B cell (primary cell): ENCODE data around the gene ADAM30. TPM values are rescaled to one million over a fixed set of nuclear protein-coding genes. Genes with fewer than 3 reads are reported as not detected.

Source experiments
- ATAC-seq: fragments of 200-7000 bp; cut with Tn5 transposase; one replicate; pipeline ENCODE4 v1.10.0; 2021; ENCODE audit warnings: low read depth, mild to moderate bottlenecking, moderate number of reproducible peaks, moderate library complexity
- CTCF ChIA-PET: fragments of 350-600 bp; sonication (Branson Sonifier 250); formaldehyde crosslinking; loops from one replicate; lab custom pipeline; 2021; ENCODE audit warnings: antibody characterized with exemption, inconsistent platforms; lab: Charles Lee
- POLR2A ChIA-PET: fragments of 350-600 bp; sonication (Branson Sonifier 250); formaldehyde crosslinking; loops from one replicate; lab custom pipeline; 2021; ENCODE audit warnings: antibody characterized with exemption; lab: Charles Lee
- DNase-seq: peaks from one replicate; pipeline ENCODE4 v3.0.0; 2013
- H2AFZ ChIP-seq: 2 replicates; pipeline ENCODE4 v1.6.1; 2012; ENCODE audit warnings: mild to moderate bottlenecking, low read depth, low read length; ENCODE audit not compliant: insufficient read depth, poor library complexity, severe bottlenecking
- H3K27ac ChIP-seq, 2 donors: 1 replicate in 1 of 2; 2 replicates in 1 of 2; pipeline ENCODE4 v1.5.1; 2012 to 2013; ENCODE audit warnings: low read length in 2 of 2, mild to moderate bottlenecking in 2 of 2, moderate library complexity in 1 of 2
- H3K27me3 ChIP-seq, 4 experiments: fragments of 200-600 bp in 1 of 4; sonication (generic) in 1 of 4; replicated peaks in 1 of 4; 1 replicate in 2 of 4; 2 replicates in 2 of 4; pipeline versions ENCODE4 v1.6.1 to v1.7.0; 2013 to 2016; ENCODE audit warnings: low read length in 3 of 4, mild to moderate bottlenecking in 2 of 4, mixed read lengths in 1 of 4, moderate library complexity in 1 of 4; ENCODE audit not compliant: insufficient read depth in 4 of 4, control insufficient read depth in 3 of 4; ENCODE audit errors: control extremely low read depth in 1 of 4
- H3K36me3 ChIP-seq, 2 experiments: replicated peaks in 1 of 2; 1 replicate in 1 of 2; 2 replicates in 1 of 2; pipeline versions ENCODE4 v1.6.1 to v1.7.1; 2013; ENCODE audit warnings: low read length in 1 of 2; ENCODE audit not compliant: insufficient read depth in 2 of 2, control insufficient read depth in 1 of 2; ENCODE audit errors: control extremely low read depth in 1 of 2, extremely low read depth in 1 of 2
- H3K4me1 ChIP-seq, 2 donors: fragments of 200-600 bp in 1 of 2; sonication (generic) in 1 of 2; 1 replicate in 1 of 2; 2 replicates in 1 of 2; pipeline versions ENCODE4 v1.5.1 to v1.6.1; 2013 to 2017; ENCODE audit warnings: low read length in 2 of 2; ENCODE audit not compliant: control insufficient read depth in 2 of 2, insufficient read depth in 2 of 2
- H3K4me2 ChIP-seq: replicated peaks from 2 replicates; pipeline ENCODE3; 2012; ENCODE audit warnings: mild to moderate bottlenecking, low read depth, low read length; ENCODE audit not compliant: poor library complexity, severe bottlenecking
- H3K4me3 ChIP-seq, 5 experiments: fragments of 200-600 bp in 1 of 5; sonication (generic) in 1 of 5; 1 replicate in 3 of 5; 2 replicates in 2 of 5; pipeline versions ENCODE4 v1.5.1 to v1.7.0; 2011 to 2016; ENCODE audit warnings: low read length in 4 of 5, mild to moderate bottlenecking in 4 of 5, low read depth in 2 of 5, control low read depth in 1 of 5, moderate library complexity in 1 of 5; ENCODE audit not compliant: insufficient read depth in 1 of 5; ENCODE audit errors: control extremely low read depth in 1 of 5, extremely low read depth in 1 of 5
- H3K79me2 ChIP-seq: fragments of 200-600 bp; sonication (generic); one replicate; pipeline ENCODE4 v1.6.0; 2016; ENCODE audit warnings: low read length; ENCODE audit not compliant: control insufficient read depth, insufficient read depth
- H3K9ac ChIP-seq: fragments of 200-600 bp; sonication (generic); 2 replicates; pipeline ENCODE4 v1.6.1; 2017; ENCODE audit warnings: mild to moderate bottlenecking, low read length, moderate library complexity
- H3K9me3 ChIP-seq, 3 donors: one replicate each; pipeline versions ENCODE4 v1.6.1 to v1.7.1; 2013; ENCODE audit warnings: low read length in 2 of 3; ENCODE audit not compliant: control insufficient read depth in 2 of 3, insufficient read depth in 1 of 3; ENCODE audit errors: control extremely low read depth in 1 of 3
- H4K20me1 ChIP-seq: 2 replicates; pipeline ENCODE4 v1.6.0; 2012; ENCODE audit warnings: mild to moderate bottlenecking, low read length; ENCODE audit not compliant: insufficient read depth, control insufficient read depth, poor library complexity, severe bottlenecking
- H3K27ac Mint-ChIP-seq: one replicate; pipeline ENCODE4 v1.8.0; 2021; ENCODE audit warnings: mixed read lengths
- H3K27me3 Mint-ChIP-seq: one replicate; pipeline ENCODE4 v1.8.0; 2021; ENCODE audit warnings: mixed read lengths
- H3K4me1 Mint-ChIP-seq: one replicate; pipeline ENCODE4 v1.8.0; 2021; ENCODE audit warnings: mixed read lengths
- H3K4me3 Mint-ChIP-seq: one replicate; pipeline ENCODE4 v1.8.0; 2021; ENCODE audit warnings: mixed read lengths
- H3K9me3 Mint-ChIP-seq: one replicate; pipeline ENCODE4 v1.8.0; 2022; ENCODE audit warnings: mixed read lengths; ENCODE audit not compliant: insufficient read depth
- CTCF ChIP-seq: fragments of 200-600 bp; IDR thresholded peaks from one replicate; pipeline ENCODE4 v1.8.0; 2022; ENCODE audit warnings: antibody characterized with exemption, mild to moderate bottlenecking
- EZH2 ChIP-seq: IDR thresholded peaks from 2 replicates; pipeline ENCODE4 v1.6.1; 2012; ENCODE audit warnings: borderline replicate concordance, low read depth, mild to moderate bottlenecking, moderate library complexity, low read length; ENCODE audit not compliant: insufficient read depth, poor library complexity, severe bottlenecking
- WGBS: methylation state at CpG from one replicate; pipeline ENCODE4 v1.1.5; 2013; ENCODE audit warnings: missing lambda C conversion rate; ENCODE audit not compliant: insufficient coverage; 5-methylcytosine and 5-hydroxymethylcytosine counted together
- intact Hi-C: fragments of 100-400 bp; cut with micrococcal nuclease; formaldehyde crosslinking; loops from one replicate; pipeline ENCODE4 v1.10.0; 2022
- polyA plus RNA-seq: library from polyadenylated mRNA; depleted of rRNA; stranded (reverse); fragments of >200 nt; gene quantifications from 2 replicates; pipeline ENCODE4 v1.2.3, GENCODE V29; 2012
- total RNA-seq, 2 donors: library from RNA; stranded (reverse); fragments of 120-200 nt in 1 of 2; gene quantifications; 1 replicate in 1 of 2; 2 replicates in 1 of 2; pipeline versions ENCODE4 v1.2.3 to v1.2.4, GENCODE V29; 2013 to 2022

The ADAM30 gene
- total and polyA plus RNA-seq, 2 donors (not counting 1 experiment from before 2014, with no cell fraction given) = not detected

- H3K9me3 Mint-ChIP-seq = peaks cover 10% of the 10 kb centered on the region
- Histone ChIP-seq H2AFZ (no peak overlapping the region), H3K27ac (no peak overlapping the region), H3K4me1 (no peaks in the 10 kb centered on the region), H3K9ac (no peak overlapping the region), H3K9me3 (peaks cover 4 to 8% (median 5%) of the 10 kb centered on the region in 3 donors), H3K27me3 (peaks cover 0 to 12% (median 8%) of the 10 kb centered on the region in 4 experiments), H4K20me1 (no peaks in the 10 kb centered on the region), H3K4me2 (no peak overlapping the region), H3K36me3 (no peaks in the 10 kb centered on the region), H3K4me3 (no peak overlapping the region), H3K79me2 (no peaks in the 10 kb centered on the region)
- ChIA-PET POLR2A (no interaction called here), CTCF (no interaction called here)
- ATAC-seq = no peak
- intact Hi-C loops = no loop called here
- no peak for DNase-seq
- TF ChIP-seq EZH2 (no peak), CTCF (no peak)
- H3K27me3 Mint-ChIP-seq = peaks cover 39% of the 10 kb centered on the region
- no peak overlapping the region for H3K4me3 Mint-ChIP-seq
- WGBS = 38% methylated on average over 1 of the region's 2 CpGs
- H3K27ac Mint-ChIP-seq = no peak overlapping the region
- no peaks in the 10 kb centered on the region for H3K4me1 Mint-ChIP-seq
These were observed 11.6 kb downstream of the ADAM30 start for GRCh38 chr1:119884711-119885110.

GRCh38 chr1:119883826-119884225 is 12.5 kb downstream of the ADAM30 start:
- Histone ChIP-seq H3K4me1 (no peaks in the 10 kb centered on the region), H3K4me3 (no peak overlapping the region), H3K9ac (no peak overlapping the region), H3K79me2 (no peaks in the 10 kb centered on the region), H3K4me2 (no peak overlapping the region), H3K9me3 (peaks cover 2 to 7% (median 4%) of the 10 kb centered on the region in 3 donors), H3K27ac (no peak overlapping the region), H3K27me3 (peaks cover 0 to 13% (median 8%) of the 10 kb centered on the region in 4 experiments), H3K36me3 (no peaks in the 10 kb centered on the region), H2AFZ (no peak overlapping the region), H4K20me1 (no peaks in the 10 kb centered on the region)
- POLR2A ChIA-PET = no interaction called here
- no peak for ATAC-seq
- Mint-ChIP-seq H3K27me3 (peaks cover 37% of the 10 kb centered on the region), H3K27ac (no peak overlapping the region), H3K4me3 (no peak overlapping the region), H3K4me1 (no peaks in the 10 kb centered on the region), H3K9me3 (peaks cover 7% of the 10 kb centered on the region)
- TF ChIP-seq EZH2 (no peak), CTCF (no peak)
- WGBS = no CpG with 5 or more reads among the region's 3 CpGs
- intact Hi-C loops = no loop called here
- CTCF ChIA-PET = no interaction called here
- DNase-seq = no peak
